Hepatocyte (in vitro differentiated cells): ENCODE measurements around the gene SNX12. TPM values are rescaled to one million over a fixed set of nuclear protein-coding genes. Genes with fewer than 3 reads are reported as not detected.

ENCODE experiments used
- DNase-seq: peaks from one replicate; pipeline ENCODE4 v3.0.0-alpha.2; 2016; ENCODE audit warnings: low spot score
- H2AFZ ChIP-seq: fragments of 200-600 bp; sonication (generic); 2 replicates; pipeline ENCODE4 v1.6.0; 2016; ENCODE audit warnings: antibody characterized with exemption, mild to moderate bottlenecking
- H3K27ac ChIP-seq: fragments of 200-600 bp; sonication (generic); 2 replicates; pipeline ENCODE4 v1.5.1; 2016; ENCODE audit warnings: mild to moderate bottlenecking
- H3K27me3 ChIP-seq: fragments of 200-600 bp; sonication (generic); 2 replicates; pipeline ENCODE4 v1.6.1; 2016
- H3K36me3 ChIP-seq: fragments of 200-600 bp; sonication (generic); replicated peaks from 2 replicates; pipeline ENCODE4 v1.5.1; 2016; ENCODE audit warnings: low read depth; ENCODE audit not compliant: insufficient read depth
- H3K4me1 ChIP-seq: fragments of 200-600 bp; sonication (generic); 2 replicates; pipeline ENCODE4 v1.5.1; 2016; ENCODE audit warnings: mild to moderate bottlenecking, moderate library complexity; ENCODE audit not compliant: insufficient read depth
- H3K4me2 ChIP-seq: fragments of 200-600 bp; sonication (generic); 2 replicates; pipeline ENCODE4 v1.6.0; 2016
- H3K4me3 ChIP-seq: fragments of 200-600 bp; sonication (generic); 2 replicates; pipeline ENCODE4 v1.5.1; 2016; ENCODE audit warnings: mild to moderate bottlenecking
- H3K79me2 ChIP-seq: fragments of 200-600 bp; sonication (generic); 2 replicates; pipeline ENCODE4 v1.6.0; 2017; ENCODE audit warnings: mild to moderate bottlenecking
- H3K9me2 ChIP-seq: fragments of 200-600 bp; sonication (generic); replicated peaks from 2 replicates; pipeline ENCODE4 v1.6.0; 2017; ENCODE audit warnings: mild to moderate bottlenecking; ENCODE audit not compliant: insufficient read depth
- H3K9me3 ChIP-seq: fragments of 200-600 bp; sonication (generic); 2 replicates; pipeline ENCODE4 v1.5.1; 2016; ENCODE audit warnings: low read depth, mild to moderate bottlenecking
- H4K20me1 ChIP-seq: fragments of 200-600 bp; sonication (generic); 2 replicates; pipeline ENCODE4 v1.6.0; 2016; ENCODE audit warnings: mild to moderate bottlenecking; ENCODE audit not compliant: insufficient read depth, poor library complexity, severe bottlenecking
- CTCF ChIP-seq: fragments of 200-600 bp; sonication (generic); IDR thresholded peaks from 2 replicates; pipeline ENCODE4 v1.5.1; 2016; ENCODE audit warnings: antibody characterized with exemption, mild to moderate bottlenecking; ENCODE audit not compliant: poor library complexity
- EZH2 ChIP-seq: fragments of 200-600 bp; sonication (generic); IDR thresholded peaks from 2 replicates; pipeline ENCODE4 v1.6.1; 2016; ENCODE audit warnings: antibody characterized with exemption, mild to moderate bottlenecking, borderline replicate concordance
- EZH2phosphoT487 ChIP-seq: fragments of 200-600 bp; sonication (generic); IDR thresholded peaks from one replicate; pipeline ENCODE4 v1.6.1; 2018; ENCODE audit warnings: antibody characterized with exemption, mild to moderate bottlenecking, low read depth, moderate library complexity; ENCODE audit not compliant: unreplicated experiment, severe bottlenecking
- WGBS: methylation state at CpG from one replicate; pipeline ENCODE4 v1.1.6; 2016; ENCODE audit warnings: low lambda C conversion rate; ENCODE audit errors: missing lambda C conversion rate; 5-methylcytosine and 5-hydroxymethylcytosine counted together
- polyA plus RNA-seq: library from polyadenylated mRNA; unstranded; fragments of >200 nt; fragmentation: Nextera tagmentation; extraction: Ambion mirVana; gene quantifications from 2 replicates; pipeline ENCODE4 v1.2.1, GENCODE V29; 2016
- total RNA-seq: library from RNA; depleted of rRNA; stranded (reverse); fragments of >200 nt; gene quantifications from 2 replicates; pipeline ENCODE4 v1.2.3, GENCODE V29; 2014

The SNX12 gene
- total and polyA plus RNA-seq, 2 experiments from 2014 or later = 8.3 to 68.8 TPM

GRCh38 chrX:71107245-71107644 lies 39.1 kb upstream of the SNX12 start:
- peaks cover 30% of the 10 kb centered on the region for H3K4me1 ChIP-seq
- no peaks in the 10 kb centered on the region for H3K9me2 ChIP-seq
- no peaks in the 10 kb centered on the region for H3K27me3 ChIP-seq
- no peak overlapping the region for H3K4me3 ChIP-seq
- 73% methylated on average over 4 of the region's 4 CpGs for WGBS
- H3K9me3 ChIP-seq = no peaks in the 10 kb centered on the region
- DNase-seq = no peak
- no peaks in the 10 kb centered on the region for H3K36me3 ChIP-seq
- no peak overlapping the region for H2AFZ ChIP-seq
- TF ChIP-seq CTCF = no peak
- TF ChIP-seq EZH2phosphoT487 = no peak
- no peak for TF ChIP-seq EZH2
- no peak overlapping the region for H3K4me2 ChIP-seq
- H3K79me2 ChIP-seq = no peaks in the 10 kb centered on the region
- H4K20me1 ChIP-seq = no peaks in the 10 kb centered on the region
- H3K27ac ChIP-seq = no peak overlapping the region

- H3K79me2 ChIP-seq = no peaks in the 10 kb centered on the region
- DNase-seq = no peak
- H3K9me2 ChIP-seq = no peaks in the 10 kb centered on the region
- H3K4me3 ChIP-seq = no peak within 1 kb of the TSS
- H3K4me2 ChIP-seq = no peak within 1 kb of the TSS
- H3K4me1 ChIP-seq = peaks cover 27% of the 10 kb centered on the region
- no peak within 1 kb of the TSS for H3K27ac ChIP-seq
- WGBS = 69% methylated on average over 1 of the region's 1 CpG
- no peaks in the 10 kb centered on the region for H3K9me3 ChIP-seq
- TF ChIP-seq EZH2phosphoT487 = no peak
- TF ChIP-seq EZH2 = no peak
- no peak for TF ChIP-seq CTCF
- no peak within 1 kb of the TSS for H2AFZ ChIP-seq
- no peaks in the 10 kb centered on the region for H3K27me3 ChIP-seq
- no peaks in the 10 kb centered on the region for H4K20me1 ChIP-seq
- no peaks in the 10 kb centered on the region for H3K36me3 ChIP-seq
Measured at GRCh38 chrX:71106427-71106826, 38.3 kb upstream of the SNX12 start, which contains the start of gene CXorf65. CXorf65 (minus strand) TSS chrX:71106740; CDS start chrX:71106556, 184 bp downstream.

GRCh38 chrX:71105628-71106027 lies 37.5 kb upstream of the SNX12 start:
- Histone ChIP-seq H3K79me2 (no peaks in the 10 kb centered on the region), H3K4me1 (peaks cover 27% of the 10 kb centered on the region), H3K4me3 (no peak overlapping the region), H2AFZ (no peak overlapping the region), H3K4me2 (no peak overlapping the region), H4K20me1 (no peaks in the 10 kb centered on the region), H3K27ac (no peak overlapping the region), H3K9me3 (no peaks in the 10 kb centered on the region), H3K9me2 (no peaks in the 10 kb centered on the region), H3K27me3 (no peaks in the 10 kb centered on the region), H3K36me3 (no peaks in the 10 kb centered on the region)
- TF ChIP-seq CTCF = no peak
- WGBS = 88% methylated on average over 3 of the region's 3 CpGs
- no peak for DNase-seq
